A549 (cell line): Measurements from ENCODE around the gene ANO2. TPM values are rescaled to one million over a fixed set of nuclear protein-coding genes. Genes with fewer than 3 reads are reported as not detected.

Experiments
- ATAC-seq, 2 experiments: fragments of 200-7000 bp in 1 of 2; fragments of >200 bp in 1 of 2; cut with Nextera tagmentation in 1 of 2; cut with Tn5 transposase in 1 of 2; 3 replicates each; pipeline versions ENCODE4 v1.8.0 to v1.9.1; 2018 to 2020; ENCODE audit warnings: mild to moderate bottlenecking in 1 of 2, moderate library complexity in 1 of 2
- CTCF ChIA-PET: fragments of 300-600 bp; sonication (Branson Sonifier 250); formaldehyde crosslinking; extraction: SDS; loops from one replicate; lab custom pipeline; 2021; ENCODE audit warnings: antibody characterized with exemption, inconsistent platforms; lab: Yijun Ruan, JAX
- POLR2A ChIA-PET: fragments of 350-600 bp; formaldehyde crosslinking; extraction: SDS; loops from one replicate; lab custom pipeline; 2021; ENCODE audit warnings: antibody characterized with exemption, inconsistent platforms; lab: Yijun Ruan, JAX
- DNase-seq, 2 experiments: peaks; one replicate each; pipeline versions ENCODE4 v3.0.0 to v3.0.0-alpha.2; 2011 to 2016; ENCODE audit warnings: low read depth in 1 of 2, low spot score in 1 of 2
- FAIRE-seq: peaks from 2 replicates; lab custom pipeline; 2011; peaks lifted over from hg19 to GRCh38; lab: Jason Lieb, UNC
- H3K27ac ChIP-seq, 2 experiments: fragments of >200 bp; sonication (Bioruptor Twin); formaldehyde crosslinking; 3 replicates each; pipeline ENCODE4 v1.5.1; 2016 to 2017
- H3K4me1 ChIP-seq: fragments of >200 bp; sonication (Bioruptor Twin); formaldehyde crosslinking; 3 replicates; pipeline ENCODE4 v1.6.1; 2016
- H3K4me2 ChIP-seq: fragments of >200 bp; sonication (Bioruptor Twin); formaldehyde crosslinking; 3 replicates; pipeline ENCODE4 v1.6.1; 2016
- H3K4me3 ChIP-seq: fragments of >200 bp; sonication (Bioruptor Twin); formaldehyde crosslinking; 3 replicates; pipeline ENCODE4 v1.5.1; 2016
- H3K9me3 ChIP-seq: fragments of >200 bp; sonication (Bioruptor Twin); formaldehyde crosslinking; 3 replicates; pipeline ENCODE4 v1.6.1; 2016
- CEBPB ChIP-seq, 2 experiments: fragments of >200 bp in 1 of 2; sonication (Bioruptor Twin) in 1 of 2; formaldehyde crosslinking in 1 of 2; IDR thresholded peaks; 2 replicates each; pipeline ENCODE4 v1.6.1; 2012 to 2016
- CHD4 ChIP-seq: fragments of 200-600 bp; sonication (generic); IDR thresholded peaks from 2 replicates; pipeline ENCODE4 v1.6.1; 2016; ENCODE audit warnings: antibody characterized with exemption, mild to moderate bottlenecking, borderline replicate concordance
- EP300 ChIP-seq, 2 experiments: fragments of >200 bp; sonication (Bioruptor Twin); formaldehyde crosslinking; IDR thresholded peaks; 2 replicates in 1 of 2; 3 replicates in 1 of 2; pipeline ENCODE4 v1.6.1; 2016 to 2017
- MYC ChIP-seq: IDR thresholded peaks from 2 replicates; pipeline ENCODE4 v1.6.1; 2012; ENCODE audit warnings: mild to moderate bottlenecking, inconsistent platforms, low read length, improper control_type of control experiment, borderline replicate concordance
- PHF8 ChIP-seq: fragments of 200-600 bp; sonication (generic); IDR thresholded peaks from 2 replicates; pipeline ENCODE4 v1.6.1; 2016; ENCODE audit warnings: low read depth, mild to moderate bottlenecking, antibody characterized with exemption, moderate library complexity, borderline replicate concordance
- SMC3 ChIP-seq: fragments of >200 bp; sonication (Bioruptor Twin); formaldehyde crosslinking; IDR thresholded peaks from 3 replicates; pipeline ENCODE4 v1.6.1; 2018; ENCODE audit warnings: inconsistent platforms
- TFCP2L1 ChIP-seq: fragments of 250-450 bp; sonication (Bioruptor Pico); IDR thresholded peaks from 2 replicates; pipeline ENCODE4 v1.5.0; 2021; ENCODE audit warnings: mild to moderate bottlenecking
- TP53 ChIP-seq: fragments of 250-450 bp; sonication (Bioruptor Pico); IDR thresholded peaks from 2 replicates; pipeline ENCODE4 v1.5.0; 2021; ENCODE audit warnings: mild to moderate bottlenecking, moderate library complexity
- ZFP36 ChIP-seq: fragments of 450-650 bp; IDR thresholded peaks from 2 replicates; pipeline ENCODE4 v1.6.1; 2014; ENCODE audit warnings: borderline replicate concordance; ENCODE audit not compliant: partially characterized antibody
- WGBS: methylation state at CpG from one replicate; pipeline ENCODE4 v1.1.6; 2017; ENCODE audit errors: missing lambda C conversion rate; 5-methylcytosine and 5-hydroxymethylcytosine counted together
- polyA plus RNA-seq, 4 experiments: library from polyadenylated mRNA; depleted of rRNA in 3 of 4; stranded (reverse); fragments of >200 nt; fragmentation: RNase III in 1 of 4; extraction: RNeasy Plus Mini Kit Qiagen cat#74134 plus additional on column Dnase treatment in 1 of 4; gene quantifications; 2 replicates in 3 of 4; 3 replicates in 1 of 4; pipeline ENCODE4 v1.2.3, GENCODE V29; 2011 to 2017
- TF ChIP-seq, protein P1 (sequence below): fragments of >200 bp; sonication (Bioruptor Twin); formaldehyde crosslinking; IDR thresholded peaks from 3 replicates; pipeline ENCODE4 v1.5.1; 2016
- TF ChIP-seq, protein P2 (sequence below): fragments of 200-600 bp; sonication (generic); IDR thresholded peaks from 2 replicates; pipeline ENCODE4 v1.6.1; 2016; ENCODE audit warnings: antibody characterized with exemption, mild to moderate bottlenecking, moderate library complexity
- TF ChIP-seq, protein P3 (sequence below): fragments of 450-650 bp; IDR thresholded peaks from 2 replicates; pipeline ENCODE4 v1.6.1; 2014; ENCODE audit warnings: antibody characterized with exemption
- TF ChIP-seq, protein P4 (sequence below): fragments of 250-450 bp; sonication (Bioruptor Pico); IDR thresholded peaks from 2 replicates; pipeline ENCODE4 v1.5.0; 2020; ENCODE audit warnings: low read depth, mild to moderate bottlenecking, moderate library complexity
- TF ChIP-seq, protein P5 (sequence below): fragments of 250-450 bp; sonication (Bioruptor Pico); IDR thresholded peaks from 2 replicates; pipeline ENCODE4 v1.5.0; 2021; ENCODE audit warnings: mild to moderate bottlenecking, moderate library complexity, borderline replicate concordance
- TF ChIP-seq, protein P6 (sequence below): fragments of 150-350 bp; IDR thresholded peaks from 2 replicates; pipeline ENCODE4 v1.6.1; 2014; ENCODE audit warnings: low read depth, mild to moderate bottlenecking, low read length
- TF ChIP-seq, protein P7 (sequence below): fragments of >200 bp; sonication (Bioruptor Twin); formaldehyde crosslinking; IDR thresholded peaks from 2 replicates; pipeline ENCODE4 v1.6.1; 2016

Gene ANO2
- polyA plus RNA-seq, 2 of the 4 experiments (the other 2 are of a cell fraction) = not detected

DNA sequence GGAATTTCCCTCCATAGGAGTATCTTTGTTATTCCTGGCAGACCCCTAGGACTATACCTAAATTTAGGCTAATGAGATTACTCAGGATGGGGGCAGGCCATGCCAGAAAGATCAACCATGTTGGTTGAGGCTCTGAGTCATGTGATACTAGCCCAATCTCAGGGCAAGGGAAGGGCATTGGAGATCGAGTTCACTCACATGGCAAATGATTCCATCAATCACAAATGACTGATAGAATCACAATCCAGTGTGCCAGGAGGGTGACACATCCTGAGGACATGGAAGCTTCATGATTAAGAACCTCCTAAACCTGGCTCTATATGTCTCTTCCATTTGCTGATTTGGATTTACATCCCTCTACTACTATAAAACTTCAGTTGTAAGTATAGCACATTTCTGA lies 330.8 kb downstream of the ANO2 start:
- Histone ChIP-seq H3K9me3 (no peaks in the 10 kb centered on the region), H3K4me2 (no peak overlapping the region), H3K4me1 (no peaks in the 10 kb centered on the region), H3K27ac (no peak overlapping the region), H3K4me3 (no peak overlapping the region)
- CTCF ChIA-PET = interaction anchor here (1.5 to 1.6 kb wide), 2 partner anchors 13 to 21 kb away, joined by 3 read pairs; no protein-coding TSS in a partner anchor
- no peak for TF ChIP-seq SMC3
- TF ChIP-seq, protein P1, sequence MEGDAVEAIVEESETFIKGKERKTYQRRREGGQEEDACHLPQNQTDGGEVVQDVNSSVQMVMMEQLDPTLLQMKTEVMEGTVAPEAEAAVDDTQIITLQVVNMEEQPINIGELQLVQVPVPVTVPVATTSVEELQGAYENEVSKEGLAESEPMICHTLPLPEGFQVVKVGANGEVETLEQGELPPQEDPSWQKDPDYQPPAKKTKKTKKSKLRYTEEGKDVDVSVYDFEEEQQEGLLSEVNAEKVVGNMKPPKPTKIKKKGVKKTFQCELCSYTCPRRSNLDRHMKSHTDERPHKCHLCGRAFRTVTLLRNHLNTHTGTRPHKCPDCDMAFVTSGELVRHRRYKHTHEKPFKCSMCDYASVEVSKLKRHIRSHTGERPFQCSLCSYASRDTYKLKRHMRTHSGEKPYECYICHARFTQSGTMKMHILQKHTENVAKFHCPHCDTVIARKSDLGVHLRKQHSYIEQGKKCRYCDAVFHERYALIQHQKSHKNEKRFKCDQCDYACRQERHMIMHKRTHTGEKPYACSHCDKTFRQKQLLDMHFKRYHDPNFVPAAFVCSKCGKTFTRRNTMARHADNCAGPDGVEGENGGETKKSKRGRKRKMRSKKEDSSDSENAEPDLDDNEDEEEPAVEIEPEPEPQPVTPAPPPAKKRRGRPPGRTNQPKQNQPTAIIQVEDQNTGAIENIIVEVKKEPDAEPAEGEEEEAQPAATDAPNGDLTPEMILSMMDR = no peak
- no peak for TF ChIP-seq EP300 (IDR thresholded peaks at IDR 0.05)
- TF ChIP-seq CEBPB (IDR thresholded peaks at IDR 0.05) = no peak
- TF ChIP-seq, protein P2, sequence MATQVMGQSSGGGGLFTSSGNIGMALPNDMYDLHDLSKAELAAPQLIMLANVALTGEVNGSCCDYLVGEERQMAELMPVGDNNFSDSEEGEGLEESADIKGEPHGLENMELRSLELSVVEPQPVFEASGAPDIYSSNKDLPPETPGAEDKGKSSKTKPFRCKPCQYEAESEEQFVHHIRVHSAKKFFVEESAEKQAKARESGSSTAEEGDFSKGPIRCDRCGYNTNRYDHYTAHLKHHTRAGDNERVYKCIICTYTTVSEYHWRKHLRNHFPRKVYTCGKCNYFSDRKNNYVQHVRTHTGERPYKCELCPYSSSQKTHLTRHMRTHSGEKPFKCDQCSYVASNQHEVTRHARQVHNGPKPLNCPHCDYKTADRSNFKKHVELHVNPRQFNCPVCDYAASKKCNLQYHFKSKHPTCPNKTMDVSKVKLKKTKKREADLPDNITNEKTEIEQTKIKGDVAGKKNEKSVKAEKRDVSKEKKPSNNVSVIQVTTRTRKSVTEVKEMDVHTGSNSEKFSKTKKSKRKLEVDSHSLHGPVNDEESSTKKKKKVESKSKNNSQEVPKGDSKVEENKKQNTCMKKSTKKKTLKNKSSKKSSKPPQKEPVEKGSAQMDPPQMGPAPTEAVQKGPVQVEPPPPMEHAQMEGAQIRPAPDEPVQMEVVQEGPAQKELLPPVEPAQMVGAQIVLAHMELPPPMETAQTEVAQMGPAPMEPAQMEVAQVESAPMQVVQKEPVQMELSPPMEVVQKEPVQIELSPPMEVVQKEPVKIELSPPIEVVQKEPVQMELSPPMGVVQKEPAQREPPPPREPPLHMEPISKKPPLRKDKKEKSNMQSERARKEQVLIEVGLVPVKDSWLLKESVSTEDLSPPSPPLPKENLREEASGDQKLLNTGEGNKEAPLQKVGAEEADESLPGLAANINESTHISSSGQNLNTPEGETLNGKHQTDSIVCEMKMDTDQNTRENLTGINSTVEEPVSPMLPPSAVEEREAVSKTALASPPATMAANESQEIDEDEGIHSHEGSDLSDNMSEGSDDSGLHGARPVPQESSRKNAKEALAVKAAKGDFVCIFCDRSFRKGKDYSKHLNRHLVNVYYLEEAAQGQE = no peak
- TF ChIP-seq, protein P3, sequence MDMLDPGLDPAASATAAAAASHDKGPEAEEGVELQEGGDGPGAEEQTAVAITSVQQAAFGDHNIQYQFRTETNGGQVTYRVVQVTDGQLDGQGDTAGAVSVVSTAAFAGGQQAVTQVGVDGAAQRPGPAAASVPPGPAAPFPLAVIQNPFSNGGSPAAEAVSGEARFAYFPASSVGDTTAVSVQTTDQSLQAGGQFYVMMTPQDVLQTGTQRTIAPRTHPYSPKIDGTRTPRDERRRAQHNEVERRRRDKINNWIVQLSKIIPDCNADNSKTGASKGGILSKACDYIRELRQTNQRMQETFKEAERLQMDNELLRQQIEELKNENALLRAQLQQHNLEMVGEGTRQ = no peak
- no peak for TF ChIP-seq TP53 (CRISPR knock-in tag)
- no peak for TF ChIP-seq MYC
- WGBS = 0% methylated on average over 1 of the region's 1 CpG
- POLR2A ChIA-PET = no interaction called here
- no peak for ATAC-seq
- FAIRE-seq = no peak
- no peak for DNase-seq

DNA sequence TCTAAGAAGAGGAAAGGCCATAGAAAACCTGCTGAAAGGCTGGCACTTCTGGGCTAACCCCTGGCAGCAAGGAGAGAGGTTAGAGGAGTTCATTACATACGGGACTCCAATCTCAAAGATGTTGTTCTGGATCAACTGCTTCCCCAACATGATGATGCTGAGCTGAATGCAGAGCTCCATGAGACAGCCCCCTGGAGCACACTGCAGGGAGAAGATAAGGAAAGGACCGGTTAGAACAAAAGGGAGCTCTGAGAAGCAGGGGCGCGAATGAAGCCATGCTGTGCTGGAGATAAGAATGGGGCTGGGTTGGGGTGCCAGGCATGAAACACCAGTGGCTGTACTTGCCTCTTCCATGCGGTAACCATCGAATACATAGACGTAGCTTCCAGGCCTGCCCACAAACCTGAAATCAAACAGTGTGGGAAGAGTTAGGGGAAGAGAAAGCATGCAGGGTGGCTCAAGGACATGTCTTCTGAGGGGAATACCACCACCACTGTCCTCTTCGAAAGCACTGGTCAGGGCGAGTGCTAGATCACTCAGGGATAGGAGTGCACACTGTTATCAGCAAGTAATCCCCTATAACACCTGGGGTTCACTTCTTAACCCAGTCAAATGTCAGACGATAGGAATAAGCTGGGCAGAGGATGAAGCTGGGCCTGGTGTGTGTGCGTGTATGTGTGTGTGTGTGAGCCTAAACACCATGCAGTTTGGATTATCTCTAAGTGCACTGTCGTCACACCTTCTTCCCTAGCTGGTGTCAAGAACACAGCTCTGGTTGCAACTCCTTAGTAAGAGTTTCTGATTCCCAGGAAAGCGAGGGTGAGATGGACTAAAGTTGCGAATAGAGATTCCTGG lies 332.3 kb downstream of the ANO2 start:
- no peak for ATAC-seq
- POLR2A ChIA-PET = no interaction called here

More for the DNA sequence above, 332.3 kb downstream of the ANO2 start:
- CTCF ChIA-PET = interaction anchor here (0.6 to 1.5 kb wide), 2 partner anchors 16 to 19 kb away, joined by 3 read pairs; no protein-coding TSS in a partner anchor
- WGBS = 30% methylated on average over 14 of the region's 14 CpGs
- TF ChIP-seq, protein P3 = no peak
- TF ChIP-seq, protein P2 = no peak
- TF ChIP-seq, protein P4, sequence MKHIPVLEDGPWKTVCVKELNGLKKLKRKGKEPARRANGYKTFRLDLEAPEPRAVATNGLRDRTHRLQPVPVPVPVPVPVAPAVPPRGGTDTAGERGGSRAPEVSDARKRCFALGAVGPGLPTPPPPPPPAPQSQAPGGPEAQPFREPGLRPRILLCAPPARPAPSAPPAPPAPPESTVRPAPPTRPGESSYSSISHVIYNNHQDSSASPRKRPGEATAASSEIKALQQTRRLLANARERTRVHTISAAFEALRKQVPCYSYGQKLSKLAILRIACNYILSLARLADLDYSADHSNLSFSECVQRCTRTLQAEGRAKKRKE (CRISPR knock-in tag) = no peak
- TF ChIP-seq PHF8 = no peak
- TF ChIP-seq, protein P5, sequence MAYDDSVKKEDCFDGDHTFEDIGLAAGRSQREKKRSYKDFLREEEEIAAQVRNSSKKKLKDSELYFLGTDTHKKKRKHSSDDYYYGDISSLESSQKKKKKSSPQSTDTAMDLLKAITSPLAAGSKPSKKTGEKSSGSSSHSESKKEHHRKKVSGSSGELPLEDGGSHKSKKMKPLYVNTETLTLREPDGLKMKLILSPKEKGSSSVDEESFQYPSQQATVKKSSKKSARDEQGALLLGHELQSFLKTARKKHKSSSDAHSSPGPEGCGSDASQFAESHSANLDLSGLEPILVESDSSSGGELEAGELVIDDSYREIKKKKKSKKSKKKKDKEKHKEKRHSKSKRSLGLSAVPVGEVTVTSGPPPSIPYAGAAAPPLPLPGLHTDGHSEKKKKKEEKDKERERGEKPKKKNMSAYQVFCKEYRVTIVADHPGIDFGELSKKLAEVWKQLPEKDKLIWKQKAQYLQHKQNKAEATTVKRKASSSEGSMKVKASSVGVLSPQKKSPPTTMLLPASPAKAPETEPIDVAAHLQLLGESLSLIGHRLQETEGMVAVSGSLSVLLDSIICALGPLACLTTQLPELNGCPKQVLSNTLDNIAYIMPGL (CRISPR knock-in tag) = no peak
- TF ChIP-seq, protein P6, sequence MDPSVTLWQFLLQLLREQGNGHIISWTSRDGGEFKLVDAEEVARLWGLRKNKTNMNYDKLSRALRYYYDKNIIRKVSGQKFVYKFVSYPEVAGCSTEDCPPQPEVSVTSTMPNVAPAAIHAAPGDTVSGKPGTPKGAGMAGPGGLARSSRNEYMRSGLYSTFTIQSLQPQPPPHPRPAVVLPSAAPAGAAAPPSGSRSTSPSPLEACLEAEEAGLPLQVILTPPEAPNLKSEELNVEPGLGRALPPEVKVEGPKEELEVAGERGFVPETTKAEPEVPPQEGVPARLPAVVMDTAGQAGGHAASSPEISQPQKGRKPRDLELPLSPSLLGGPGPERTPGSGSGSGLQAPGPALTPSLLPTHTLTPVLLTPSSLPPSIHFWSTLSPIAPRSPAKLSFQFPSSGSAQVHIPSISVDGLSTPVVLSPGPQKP = no peak
- no peak for TF ChIP-seq TFCP2L1 (CRISPR knock-in tag)
- TF ChIP-seq, protein P7, sequence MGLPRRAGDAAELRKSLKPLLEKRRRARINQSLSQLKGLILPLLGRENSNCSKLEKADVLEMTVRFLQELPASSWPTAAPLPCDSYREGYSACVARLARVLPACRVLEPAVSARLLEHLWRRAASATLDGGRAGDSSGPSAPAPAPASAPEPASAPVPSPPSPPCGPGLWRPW = no peak
- no peak for TF ChIP-seq CHD4
- no peak for TF ChIP-seq ZFP36
- Histone ChIP-seq H3K4me2 (no peak overlapping the region), H3K4me1 (no peaks in the 10 kb centered on the region), H3K9me3 (no peaks in the 10 kb centered on the region), H3K4me3 (no peak overlapping the region), H3K27ac (no peak overlapping the region)
- DNase-seq (no peak), FAIRE-seq (no peak)
